HEK293T (cell line): Measurements from ENCODE around the gene POLE2.
"Not testable (repeated sequence)": the region's sequence is repeated elsewhere in the genome, so short reads cannot be mapped to it uniquely, and the experiment has no call there.

ENCODE experiments used
- CTCF ChIA-PET: fragments of 350-600 bp; formaldehyde crosslinking; extraction: SDS; loops from one replicate; lab custom pipeline; 2021; ENCODE audit warnings: antibody characterized with exemption, inconsistent platforms; lab: Yijun Ruan, JAX
- POLR2A ChIA-PET: fragments of 350-600 bp; formaldehyde crosslinking; extraction: SDS; loops from one replicate; lab custom pipeline; 2020; ENCODE audit warnings: antibody characterized with exemption, inconsistent platforms; lab: Yijun Ruan, JAX
- DNase-seq: peaks from one replicate; pipeline ENCODE4 v3.0.0; 2012; ENCODE audit warnings: mixed read lengths; ENCODE audit errors: extremely low spot score
- ARNT ChIP-seq: fragments of 450-650 bp; IDR thresholded peaks from 2 replicates; pipeline ENCODE4 v1.6.1; 2017; ENCODE audit warnings: mild to moderate bottlenecking
- BHLHE40 ChIP-seq: fragments of 450-650 bp; IDR thresholded peaks from 2 replicates; pipeline ENCODE4 v1.6.1; 2016; ENCODE audit warnings: mild to moderate bottlenecking, moderate library complexity, borderline replicate concordance
- CTBP1 ChIP-seq: fragments of 450-650 bp; IDR thresholded peaks from 2 replicates; pipeline ENCODE4 v1.6.1; 2016; ENCODE audit warnings: borderline replicate concordance
- ELF4 ChIP-seq: fragments of 450-650 bp; IDR thresholded peaks from 2 replicates; pipeline ENCODE4 v1.6.1; 2017; ENCODE audit warnings: antibody characterized with exemption
- FOXA1 ChIP-seq: fragments of 450-650 bp; IDR thresholded peaks from 2 replicates; pipeline ENCODE4 v1.6.1; 2016; ENCODE audit warnings: mild to moderate bottlenecking
- FOXK2 ChIP-seq: fragments of 450-650 bp; IDR thresholded peaks from 2 replicates; pipeline ENCODE4 v1.6.1; 2016; ENCODE audit warnings: mild to moderate bottlenecking
- FOXM1 ChIP-seq: fragments of 450-650 bp; IDR thresholded peaks from 2 replicates; pipeline ENCODE4 v1.6.1; 2017; ENCODE audit warnings: mild to moderate bottlenecking, borderline replicate concordance
- HDGF ChIP-seq: fragments of 450-650 bp; IDR thresholded peaks from 2 replicates; pipeline ENCODE4 v1.6.1; 2017; ENCODE audit warnings: antibody characterized with exemption, borderline replicate concordance
- L3MBTL2 ChIP-seq: fragments of 450-650 bp; conservative IDR thresholded peaks from 2 replicates; pipeline ENCODE4 v1.6.1; 2016; ENCODE audit warnings: mild to moderate bottlenecking
- LEF1 ChIP-seq: fragments of 450-650 bp; IDR thresholded peaks from 2 replicates; pipeline ENCODE4 v1.6.1; 2017; ENCODE audit warnings: mild to moderate bottlenecking, borderline replicate concordance
- NFRKB ChIP-seq: fragments of 450-650 bp; IDR thresholded peaks from 2 replicates; pipeline ENCODE4 v1.6.1; 2016; ENCODE audit warnings: mild to moderate bottlenecking, moderate library complexity
- PKNOX1 ChIP-seq: fragments of 450-650 bp; IDR thresholded peaks from 2 replicates; pipeline ENCODE4 v1.6.1; 2016
- SP1 ChIP-seq: fragments of 450-650 bp; IDR thresholded peaks from 2 replicates; pipeline ENCODE4 v1.6.1; 2017
- SUZ12 ChIP-seq: fragments of 450-650 bp; IDR thresholded peaks from 2 replicates; pipeline ENCODE4 v1.6.1; 2016; ENCODE audit warnings: mild to moderate bottlenecking
- TARDBP ChIP-seq: fragments of 450-650 bp; IDR thresholded peaks from 2 replicates; pipeline ENCODE4 v1.6.1; 2016
- ZNF384 ChIP-seq: fragments of 450-650 bp; IDR thresholded peaks from 2 replicates; pipeline ENCODE4 v1.6.1; 2016

Gene POLE2

GRCh38 chr14:49687942-49688700 lies at the start of gene POLE2:
Gene POLE2, minus strand, starts transcription at chr14:49688214. Its CDS starts 11 bp downstream, at chr14:49688203.
- TF ChIP-seq NFRKB: no peak
- no peak for TF ChIP-seq HDGF
- no peak for TF ChIP-seq ZNF384
- TF ChIP-seq L3MBTL2: peak; percentile 94
- DNase-seq: peak; percentile 83
- ChIA-PET CTCF (no interaction called here), POLR2A (interaction anchor here (0.7 to 5.1 kb wide), 19 partner anchors 8 to 174 kb away, joined by 3 to 77 read pairs (median 4); partner anchors contain the start of genes KLHDC2, MGAT2, RPL36AL and RPS29)

- DNase-seq, POLR2A ChIA-PET: not testable (repeated sequence)
- CTCF ChIA-PET: interaction anchor here (0.6 kb wide), 1 partner anchor 58 kb away, joined by 3 read pairs; no protein-coding TSS in a partner anchor
Observed at GRCh38 chr14:49735669-49736068, 47.7 kb upstream of the POLE2 start.

GRCh38 chr14:49733836-49734235 lies 45.8 kb upstream of the POLE2 start:
- ChIA-PET POLR2A (interaction anchor here (0.9 kb wide), 1 partner anchor 34 kb away, joined by 3 read pairs; no protein-coding TSS in a partner anchor), CTCF (no interaction called here)
- DNase-seq: no peak
- TF ChIP-seq BHLHE40: no peak
- no peak for TF ChIP-seq LEF1
- no peak for TF ChIP-seq L3MBTL2
- no peak for TF ChIP-seq ELF4
- TF ChIP-seq ARNT: no peak
- no peak for TF ChIP-seq CTBP1
- TF ChIP-seq TARDBP: no peak
- no peak for TF ChIP-seq NFRKB
- TF ChIP-seq FOXK2: no peak
- no peak for TF ChIP-seq HDGF
- no peak for TF ChIP-seq FOXA1
- no peak for TF ChIP-seq ZNF384
- TF ChIP-seq FOXM1: no peak
- no peak for TF ChIP-seq SUZ12
- TF ChIP-seq SP1: no peak
- TF ChIP-seq PKNOX1: no peak

- ChIA-PET POLR2A (no interaction called here), CTCF (no interaction called here)
- DNase-seq: no peak
- no peak for TF ChIP-seq FOXA1
- no peak for TF ChIP-seq HDGF
- TF ChIP-seq PKNOX1: no peak
- no peak for TF ChIP-seq ZNF384
- no peak for TF ChIP-seq CTBP1
- no peak for TF ChIP-seq SUZ12
- no peak for TF ChIP-seq FOXK2
Observed at GRCh38 chr14:49732896-49733295, 44.9 kb upstream of the POLE2 start.

- ChIA-PET POLR2A (interaction anchor here (0.8 to 1.5 kb wide), 2 partner anchors 40 to 288 kb away, joined by 3 to 4 read pairs; partner anchors contain the start of gene KLHDC2), CTCF (interaction anchor here (1.0 kb wide), 1 partner anchor 9 kb away, joined by 3 read pairs; no protein-coding TSS in a partner anchor)
- TF ChIP-seq ELF4 (no peak), NFRKB (no peak), ARNT (no peak), HDGF (no peak), ZNF384 (no peak), LEF1 (no peak), PKNOX1 (no peak), TARDBP (no peak), L3MBTL2 (no peak), CTBP1 (no peak)
- DNase-seq: no peak
Observed at GRCh38 chr14:49727171-49727570, 39.2 kb upstream of the POLE2 start.

GRCh38 chr14:49721733-49722435 lies 33.9 kb upstream of the POLE2 start:
- POLR2A ChIA-PET: interaction anchor here (0.6 kb wide), 1 partner anchor 89 kb away, joined by 3 read pairs; no protein-coding TSS in a partner anchor
- CTCF ChIA-PET: interaction anchor here (0.6 kb wide), 1 partner anchor 21 kb away, joined by 4 read pairs; no protein-coding TSS in a partner anchor
- DNase-seq: not testable (repeated sequence)
